ENCODE data around the gene MRPS18A.
A peak's percentile ranks its signal among the peaks of the same experiment; 100 is the strongest.
"Not testable (repeated sequence)": the region's sequence is repeated elsewhere in the genome, so short reads cannot be mapped to it uniquely, and the experiment has no call there.

MRPS18A gene

GRCh38 chr6:43634702-43635303 is 52.8 kb downstream of the MRPS18A start:
- DNase-seq (ENCODE audit: low spot score), result no peak

DNA sequence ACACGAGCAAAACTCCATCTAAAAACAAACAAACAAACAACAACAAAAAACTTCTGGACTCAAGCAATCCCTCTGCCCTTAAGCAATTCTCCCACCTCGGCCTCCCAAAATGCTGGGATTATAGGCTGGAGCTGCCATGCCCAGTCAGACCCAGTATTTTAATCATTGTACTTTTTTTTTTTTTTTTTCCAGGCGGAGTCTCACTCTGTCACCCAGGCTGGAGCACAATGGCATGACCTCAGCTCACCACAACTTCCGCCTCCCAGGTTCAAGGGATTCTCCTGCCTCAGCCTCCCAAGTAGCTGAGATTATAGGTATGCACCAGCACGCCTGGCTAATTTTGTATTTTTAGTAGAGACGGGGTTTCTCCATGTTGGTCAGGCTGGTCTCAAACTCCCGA is 54.6 kb downstream of the MRPS18A start:
- DNase-seq (ENCODE audit: low spot score), result not testable (repeated sequence)

GRCh38 chr6:43630980-43631619 is 56.5 kb downstream of the MRPS18A start:
- no peak for DNase-seq (ENCODE audit: low spot score)

DNA sequence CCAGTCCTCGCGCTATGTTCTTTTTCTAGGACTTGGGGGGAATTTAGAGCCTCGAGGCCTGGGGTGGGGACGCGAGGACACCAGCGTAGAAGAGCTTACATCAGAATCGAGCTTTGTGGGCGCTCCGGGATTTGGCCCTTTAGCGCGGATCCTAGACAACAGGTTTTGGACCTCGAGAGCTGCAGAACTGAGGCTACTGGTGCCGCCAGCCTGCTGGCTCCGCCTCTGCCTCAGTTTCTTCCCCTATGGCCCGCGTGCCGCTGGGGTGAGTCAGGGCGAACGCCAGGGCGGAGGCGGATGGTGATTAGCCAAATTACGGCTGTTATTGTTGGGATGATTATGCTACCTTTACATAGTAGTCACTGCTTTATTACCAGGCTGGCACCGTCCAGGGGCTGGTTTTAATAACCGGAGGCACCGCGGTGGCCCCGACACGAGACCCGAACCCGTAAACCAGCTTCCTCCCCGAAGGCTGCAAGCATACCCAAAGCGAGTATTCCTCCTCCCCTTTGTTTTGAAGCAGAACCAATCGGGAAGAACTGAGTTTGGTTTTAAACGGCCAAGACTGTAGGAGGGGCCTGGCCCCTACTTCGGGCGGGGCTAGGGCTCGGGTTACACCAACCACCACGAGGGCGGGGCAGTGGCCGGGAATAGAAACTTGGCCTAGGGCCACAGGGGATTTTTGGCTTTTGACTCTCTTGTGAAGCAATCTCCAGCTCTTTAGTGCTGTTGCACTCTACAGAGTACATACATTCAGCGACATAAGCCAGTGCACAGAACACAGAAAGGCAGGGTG is 57.9 kb downstream of the MRPS18A start:
- DNase-seq (ENCODE audit: low spot score), result peak; percentile 98

DNA sequence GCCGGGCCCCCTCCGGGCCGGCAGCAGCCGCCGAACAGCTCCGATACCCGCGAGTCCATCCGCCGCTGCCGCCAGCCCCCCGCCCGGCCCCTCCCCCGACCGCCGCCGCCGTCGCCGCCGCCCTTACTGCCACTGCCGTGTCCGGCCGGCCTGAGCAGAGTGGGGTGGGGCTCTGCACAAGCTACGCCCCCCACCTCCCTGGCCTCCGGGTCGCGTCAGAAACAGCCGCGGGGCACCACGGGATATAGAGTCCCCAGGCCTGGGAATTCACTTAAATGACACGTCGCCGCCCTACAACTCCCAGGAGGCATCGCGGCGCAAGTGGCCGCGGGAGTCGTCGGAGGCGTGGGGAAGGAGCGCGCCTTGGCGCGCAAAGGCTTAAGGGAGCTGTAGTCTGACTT is 58.5 kb downstream of the MRPS18A start, which contains the start of gene GTPBP2:
GTPBP2 (minus strand) TSS at position 161 of the 401 bp plus-strand sequence; CDS start at position 59, 102 bp downstream.
- DNase-seq (ENCODE audit: low spot score), result peak; percentile 96

DNA sequence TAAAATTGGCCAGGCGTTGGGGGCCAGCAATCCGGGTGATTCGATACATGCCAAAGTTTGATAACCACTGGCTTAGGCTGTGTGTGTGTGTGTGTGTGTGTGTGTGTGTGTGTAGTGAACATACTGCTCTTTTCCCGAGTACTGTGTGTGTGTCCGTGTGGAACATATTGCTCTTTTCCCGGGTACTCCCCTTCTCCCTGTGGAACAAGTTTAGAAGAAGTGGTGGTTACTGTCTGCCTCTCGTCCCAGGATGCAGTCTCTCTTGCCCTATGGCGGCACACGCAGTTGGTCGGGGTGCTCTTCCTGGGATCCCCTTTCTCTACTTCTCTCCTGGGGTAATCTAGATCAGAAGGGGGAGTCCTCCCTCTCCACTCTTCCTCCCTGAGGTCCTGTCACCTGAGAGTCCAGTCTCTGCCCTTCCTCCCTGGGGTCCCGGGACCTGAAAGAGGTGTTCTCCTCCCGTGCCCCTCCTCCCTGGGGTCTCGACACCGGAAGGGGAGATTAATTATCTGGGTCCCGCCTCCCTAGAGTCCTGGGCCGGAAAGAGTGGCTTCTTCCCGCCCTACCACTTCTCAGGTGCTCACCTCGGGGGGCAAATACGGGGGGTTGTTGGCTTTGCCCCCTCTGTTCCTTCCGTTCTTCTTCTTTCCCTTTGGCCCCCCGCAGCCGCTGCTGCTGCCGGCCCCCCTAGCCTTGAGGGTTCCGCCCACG is 59.0 kb downstream of the MRPS18A start:
- peak; percentile 45 for DNase-seq (ENCODE audit: low spot score)

GRCh38 chr6:43627008-43627825 is 60.4 kb downstream of the MRPS18A start:
- peak; percentile 90 for DNase-seq (ENCODE audit: low spot score)

- DNase-seq (ENCODE audit: low spot score), result no peak
These were observed 62.1 kb downstream of the MRPS18A start for GRCh38 chr6:43625393-43625992.

DNA sequence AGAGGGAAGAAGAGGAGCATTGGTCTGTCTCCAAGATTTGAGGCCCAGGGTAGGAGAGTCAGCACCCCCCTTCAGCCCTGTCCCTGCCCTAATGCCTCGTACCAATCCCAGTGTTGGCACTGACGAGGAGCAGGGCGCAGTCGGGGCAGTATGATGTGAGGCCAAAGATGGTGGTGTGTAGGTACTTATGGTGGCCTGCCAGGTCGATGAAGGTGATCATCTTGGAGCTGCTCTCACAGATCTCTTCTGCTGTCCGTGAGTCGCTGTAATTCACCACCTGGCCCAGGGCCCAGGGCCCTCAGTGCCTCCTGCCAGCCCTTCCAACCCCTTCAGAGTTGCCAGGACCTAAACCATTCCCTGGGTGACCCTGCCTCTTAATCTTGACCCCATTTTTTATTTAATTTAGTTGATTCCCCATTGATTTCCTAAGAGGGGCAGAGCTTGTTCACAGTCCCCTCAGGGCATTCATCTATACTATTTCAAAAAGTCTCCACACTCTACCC is 62.8 kb downstream of the MRPS18A start:
- DNase-seq (ENCODE audit: low spot score), result no peak

DNA sequence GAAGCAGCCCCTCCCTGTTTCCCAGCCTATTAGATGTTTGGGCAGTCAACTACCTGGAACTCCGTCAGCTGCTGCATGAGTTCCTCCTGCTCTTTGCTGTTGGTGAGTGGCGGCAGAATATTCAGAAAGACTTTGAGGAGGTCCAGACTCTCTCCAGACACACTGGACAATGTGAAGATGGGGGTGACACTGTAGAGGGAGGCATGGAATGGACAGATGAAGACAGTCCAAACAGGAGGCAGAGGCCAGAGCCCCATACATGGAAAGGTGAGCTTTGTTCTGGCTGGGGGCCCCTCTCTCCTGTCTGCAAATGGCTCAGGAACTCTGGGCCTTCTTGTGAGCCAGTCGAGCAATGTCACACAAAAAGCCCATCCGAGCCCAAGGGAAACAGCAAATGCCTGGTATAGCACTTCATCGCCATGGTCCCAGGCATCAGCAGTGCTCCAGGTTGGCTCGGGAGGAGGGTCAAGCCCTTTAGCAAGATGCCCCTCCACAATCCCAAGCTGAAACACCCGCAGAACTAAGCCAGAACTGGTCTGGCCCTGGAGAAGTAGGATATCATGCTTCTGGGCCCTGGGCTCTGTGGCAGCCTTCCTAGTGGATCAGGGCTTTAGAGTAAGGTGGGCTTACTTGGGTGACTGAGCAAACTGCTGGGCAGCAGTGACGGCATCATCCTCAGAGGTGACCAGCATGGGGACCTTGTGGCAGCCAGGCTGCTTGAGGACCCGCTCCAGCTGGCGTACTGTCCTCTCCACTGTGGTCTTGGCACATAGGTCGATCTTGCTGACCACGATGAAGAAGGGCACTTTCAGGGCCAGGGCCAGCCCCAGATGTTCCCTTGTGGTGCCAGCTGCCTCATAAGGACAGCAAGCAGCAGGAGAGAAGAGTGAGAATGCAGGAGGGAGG is 63.5 kb downstream of the MRPS18A start:
- DNase-seq (ENCODE audit: low spot score), result no peak

- no peak for DNase-seq (ENCODE audit: low spot score)
These were observed 65.0 kb downstream of the MRPS18A start for GRCh38 chr6:43622541-43622940.

- DNase-seq (ENCODE audit: low spot score), result no peak
These were observed 65.8 kb downstream of the MRPS18A start for GRCh38 chr6:43621836-43622180.
